Measurements from ENCODE around the gene TOX2. TPM values are rescaled to one million over a fixed set of nuclear protein-coding genes. Genes with fewer than 3 reads are reported as not detected.

TOX2 gene
- total RNA-seq, 1 donor from 2014 or later = 4.8 TPM

DNA sequence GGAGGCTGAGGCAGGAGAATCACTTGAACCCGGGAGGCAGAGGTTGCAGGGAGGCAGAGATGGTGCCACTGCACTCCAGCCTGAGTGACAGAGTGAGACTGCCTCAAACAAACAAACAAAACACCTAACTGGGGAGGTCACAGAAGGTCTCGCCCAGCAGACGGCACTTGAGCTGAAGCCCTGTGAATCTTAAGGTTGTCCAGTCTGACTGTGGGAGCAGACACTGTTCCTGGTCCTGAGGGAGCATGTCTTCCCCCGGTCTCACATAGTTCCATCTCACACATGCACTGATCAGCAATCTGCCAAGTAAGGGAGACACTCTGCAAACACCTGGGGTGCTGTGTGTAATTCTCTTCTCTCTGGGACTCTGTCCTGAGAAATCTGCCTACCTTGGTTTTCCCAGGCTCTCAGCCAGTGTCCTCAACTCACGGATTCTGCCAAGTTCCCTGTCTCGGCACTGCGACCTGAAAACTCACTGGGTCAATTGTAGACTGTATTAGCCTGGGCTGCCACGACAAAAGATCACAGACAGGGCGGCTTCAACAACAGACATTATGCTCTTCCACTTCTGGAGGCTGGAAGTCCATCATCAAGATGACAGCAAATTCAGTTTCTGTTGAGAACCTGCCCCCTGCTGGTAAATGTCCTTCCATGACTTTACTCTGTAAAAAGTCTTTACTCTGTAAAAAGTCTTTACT, 178.0 kb downstream of the TOX2 start:
- DNase-seq = no peak
- Mint-ChIP-seq H3K36me3 (ENCODE audit: low read depth) (no peaks in the 10 kb centered on the region), H3K9me3 (no peaks in the 10 kb centered on the region), H3K27ac (no peak overlapping the region), H3K27me3 (peaks cover 21% of the 10 kb centered on the region), H3K4me1 (peaks cover 3% of the 10 kb centered on the region), H3K4me3 (no peak overlapping the region)
- CTCF ChIA-PET = no interaction called here
- POLR2A ChIA-PET = no interaction called here
- TF ChIP-seq, protein P1, sequence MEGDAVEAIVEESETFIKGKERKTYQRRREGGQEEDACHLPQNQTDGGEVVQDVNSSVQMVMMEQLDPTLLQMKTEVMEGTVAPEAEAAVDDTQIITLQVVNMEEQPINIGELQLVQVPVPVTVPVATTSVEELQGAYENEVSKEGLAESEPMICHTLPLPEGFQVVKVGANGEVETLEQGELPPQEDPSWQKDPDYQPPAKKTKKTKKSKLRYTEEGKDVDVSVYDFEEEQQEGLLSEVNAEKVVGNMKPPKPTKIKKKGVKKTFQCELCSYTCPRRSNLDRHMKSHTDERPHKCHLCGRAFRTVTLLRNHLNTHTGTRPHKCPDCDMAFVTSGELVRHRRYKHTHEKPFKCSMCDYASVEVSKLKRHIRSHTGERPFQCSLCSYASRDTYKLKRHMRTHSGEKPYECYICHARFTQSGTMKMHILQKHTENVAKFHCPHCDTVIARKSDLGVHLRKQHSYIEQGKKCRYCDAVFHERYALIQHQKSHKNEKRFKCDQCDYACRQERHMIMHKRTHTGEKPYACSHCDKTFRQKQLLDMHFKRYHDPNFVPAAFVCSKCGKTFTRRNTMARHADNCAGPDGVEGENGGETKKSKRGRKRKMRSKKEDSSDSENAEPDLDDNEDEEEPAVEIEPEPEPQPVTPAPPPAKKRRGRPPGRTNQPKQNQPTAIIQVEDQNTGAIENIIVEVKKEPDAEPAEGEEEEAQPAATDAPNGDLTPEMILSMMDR (IDR thresholded peaks at IDR 0.05) = no peak
- no peak for ATAC-seq (ENCODE audit: low read depth)
- intact Hi-C loops (cut with micrococcal nuclease) = loop anchor here (1.0 kb wide), 1 partner anchor 643 kb away; no protein-coding TSS in a partner anchor

DNA sequence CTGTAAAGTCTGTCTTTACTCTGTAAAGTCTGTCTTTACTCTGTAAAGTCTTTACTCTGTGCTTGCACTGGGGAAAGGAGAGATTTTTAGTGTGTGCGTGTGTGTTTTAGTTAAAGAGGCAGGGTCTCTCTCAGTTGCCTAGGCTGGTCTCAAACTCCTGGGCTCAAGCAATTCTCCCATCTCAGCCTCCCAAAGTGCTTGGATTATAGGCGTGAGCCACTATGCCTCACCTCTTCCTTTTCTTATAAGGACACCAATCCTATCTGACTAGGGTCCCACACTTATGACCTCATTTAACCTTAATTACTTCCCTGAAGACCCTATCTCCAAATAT, 178.6 kb downstream of the TOX2 start:
- H3K36me3 Mint-ChIP-seq (ENCODE audit: low read depth) = no peaks in the 10 kb centered on the region
- DNase-seq (no peak), ATAC-seq (ENCODE audit: low read depth) (no peak)
- ChIA-PET CTCF (no interaction called here), POLR2A (no interaction called here)
- H3K4me3 Mint-ChIP-seq = no peak overlapping the region
- H3K4me1 Mint-ChIP-seq = peaks cover 3% of the 10 kb centered on the region
- TF ChIP-seq, protein P1 (IDR thresholded peaks at IDR 0.05) = no peak
- H3K27ac Mint-ChIP-seq = no peak overlapping the region
- H3K27me3 Mint-ChIP-seq = peaks cover 24% of the 10 kb centered on the region
- intact Hi-C loops (cut with micrococcal nuclease) = loop anchor here (1.0 kb wide), 1 partner anchor 644 kb away; no protein-coding TSS in a partner anchor
- H3K9me3 Mint-ChIP-seq = no peaks in the 10 kb centered on the region

DNA sequence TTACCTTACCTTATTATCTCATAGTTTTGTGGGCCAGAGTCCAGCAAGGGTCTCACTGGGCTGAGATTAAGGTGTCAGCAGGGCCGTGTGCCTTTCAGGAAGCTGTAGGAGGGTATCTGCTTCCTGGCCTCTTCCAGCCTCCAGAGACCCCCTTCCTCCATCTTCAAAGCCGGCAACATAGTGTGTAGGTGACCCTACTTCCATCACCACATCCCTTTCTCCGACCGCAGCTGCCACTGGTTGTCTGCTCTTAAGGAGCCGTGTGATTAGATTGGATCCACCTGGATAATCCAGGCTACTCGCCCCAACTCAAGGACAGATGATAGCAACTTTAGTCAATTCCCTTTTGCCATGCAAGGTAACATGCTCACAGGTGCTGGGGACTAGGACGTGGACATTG, 181.2 kb downstream of the TOX2 start:
- intact Hi-C loops (cut with micrococcal nuclease) = no loop called here
- no peak overlapping the region for H3K27ac Mint-ChIP-seq
- TF ChIP-seq, protein P1 (IDR thresholded peaks at IDR 0.05) = no peak
- ChIA-PET CTCF (interaction anchor here (0.6 to 2.1 kb wide), 2 partner anchors 12 to 45 kb away, joined by 3 to 6 read pairs; no protein-coding TSS in a partner anchor), POLR2A (no interaction called here)
- no peaks in the 10 kb centered on the region for H3K4me1 Mint-ChIP-seq
- ATAC-seq (ENCODE audit: low read depth) = no peak
- peaks cover 32% of the 10 kb centered on the region for H3K27me3 Mint-ChIP-seq
- no peak overlapping the region for H3K4me3 Mint-ChIP-seq
- DNase-seq = no peak
- H3K36me3 Mint-ChIP-seq (ENCODE audit: low read depth) = no peaks in the 10 kb centered on the region
- H3K9me3 Mint-ChIP-seq = no peaks in the 10 kb centered on the region

DNA sequence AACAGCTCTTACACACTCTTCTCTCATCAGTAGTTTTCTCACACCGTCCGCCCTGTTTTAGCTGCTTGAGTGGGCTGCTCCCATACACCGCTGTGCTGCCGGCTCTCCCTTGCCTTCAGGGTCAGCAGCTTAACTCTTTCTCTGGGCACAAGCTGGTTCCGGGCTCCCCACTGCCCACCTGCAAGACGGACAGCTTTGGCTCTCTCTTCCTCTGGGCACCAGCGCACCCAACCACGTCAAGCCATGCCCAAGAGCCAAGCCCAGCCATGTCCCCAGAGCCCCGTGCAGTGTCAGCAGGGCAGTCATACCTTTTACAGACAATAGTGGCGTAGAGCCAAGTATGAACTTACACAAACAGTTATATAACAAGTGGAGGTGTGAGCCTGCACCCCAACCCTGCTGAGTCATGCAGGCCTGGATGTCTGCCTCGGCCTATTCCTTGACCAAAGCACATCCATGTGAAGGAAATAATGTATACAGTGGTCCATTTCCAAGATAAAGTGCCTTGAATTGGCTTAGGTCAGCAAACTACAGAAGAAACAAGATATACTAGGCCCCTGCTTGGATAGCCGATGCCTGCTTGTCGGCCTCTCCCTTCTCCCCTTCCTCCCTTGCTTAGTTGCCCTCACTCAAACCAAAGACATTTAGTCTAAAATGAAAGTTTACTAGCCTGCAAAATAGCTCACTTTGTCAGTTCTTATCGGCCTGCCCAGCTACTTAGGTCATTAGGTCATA, 183.0 kb downstream of the TOX2 start:
- Mint-ChIP-seq H3K27me3 (peaks cover 33% of the 10 kb centered on the region), H3K4me1 (no peaks in the 10 kb centered on the region), H3K36me3 (ENCODE audit: low read depth) (no peaks in the 10 kb centered on the region), H3K9me3 (peaks cover 3% of the 10 kb centered on the region), H3K4me3 (no peak overlapping the region), H3K27ac (no peak overlapping the region)
- POLR2A ChIA-PET = no interaction called here
- TF ChIP-seq, protein P1 (IDR thresholded peaks at IDR 0.05) = no peak
- ATAC-seq (ENCODE audit: low read depth) = no peak
- CTCF ChIA-PET = interaction anchor here (2.1 kb wide), 1 partner anchor 14 kb away, joined by 6 read pairs; no protein-coding TSS in a partner anchor
- no peak for DNase-seq
- intact Hi-C loops (cut with micrococcal nuclease) = no loop called here

DNA sequence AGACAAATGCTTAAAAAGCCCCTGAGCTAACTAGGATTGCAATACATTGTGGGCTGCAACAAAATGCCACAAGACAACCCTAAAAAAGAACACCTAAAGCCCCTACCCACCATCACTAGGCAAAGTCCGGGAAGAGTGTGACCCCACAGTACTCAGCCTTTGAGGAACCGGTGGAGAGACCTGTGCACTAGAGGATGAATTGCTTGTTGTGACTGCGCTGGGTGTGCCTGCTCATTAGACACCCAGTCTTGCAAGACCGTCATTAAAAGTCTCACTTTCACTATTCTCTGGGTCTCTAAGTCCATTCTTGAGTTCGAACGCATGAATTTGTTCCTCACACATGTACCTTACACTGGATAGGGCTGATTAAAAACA, 183.6 kb downstream of the TOX2 start:
- intact Hi-C loops (cut with micrococcal nuclease) = no loop called here
- ChIA-PET CTCF (interaction anchor here (2.1 kb wide), 1 partner anchor 15 kb away, joined by 6 read pairs; no protein-coding TSS in a partner anchor), POLR2A (no interaction called here)
- TF ChIP-seq, protein P1 (IDR thresholded peaks at IDR 0.05) = no peak
- Mint-ChIP-seq H3K4me3 (no peak overlapping the region), H3K27me3 (peaks cover 31% of the 10 kb centered on the region), H3K4me1 (no peaks in the 10 kb centered on the region), H3K27ac (no peak overlapping the region), H3K36me3 (ENCODE audit: low read depth) (no peaks in the 10 kb centered on the region), H3K9me3 (peaks cover 3% of the 10 kb centered on the region)
- ATAC-seq (ENCODE audit: low read depth) (no peak), DNase-seq (no peak)
